Activated CD4-positive, alpha-beta T cell treated with anti-CD3 and anti-CD28 coated beads, Interleukin-10, Interleukin-2, amounts not matched to agents 100 ng/mL and 50 ng/mL, durations not matched to agents 16 hours and 8 hours (primary cell): ENCODE data around the gene SERPINI1.

ENCODE experiments used
- DNase-seq: peaks from one replicate; pipeline ENCODE4 v3.0.0-alpha.2; 2020

The SERPINI1 gene

DNA sequence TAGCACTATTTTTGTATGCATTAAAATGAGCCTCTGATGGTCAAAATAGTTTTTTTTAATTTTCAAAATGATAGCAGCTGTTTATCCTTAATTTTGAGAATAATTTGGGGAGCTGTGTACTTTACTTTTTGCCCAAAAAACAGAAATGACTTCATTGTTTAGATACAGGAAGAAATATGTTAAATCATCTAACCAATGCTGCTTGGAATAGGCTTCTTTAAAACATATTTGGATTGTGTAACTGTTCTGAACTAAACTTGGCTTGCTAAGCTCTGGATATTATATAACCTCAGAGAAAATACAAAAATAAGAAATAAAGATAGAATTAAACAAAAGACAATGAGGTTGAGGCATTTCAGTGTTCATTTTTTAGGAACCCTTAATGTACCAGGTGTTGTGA is 119.3 kb downstream of the SERPINI1 start:
- DNase-seq, result no peak

DNA sequence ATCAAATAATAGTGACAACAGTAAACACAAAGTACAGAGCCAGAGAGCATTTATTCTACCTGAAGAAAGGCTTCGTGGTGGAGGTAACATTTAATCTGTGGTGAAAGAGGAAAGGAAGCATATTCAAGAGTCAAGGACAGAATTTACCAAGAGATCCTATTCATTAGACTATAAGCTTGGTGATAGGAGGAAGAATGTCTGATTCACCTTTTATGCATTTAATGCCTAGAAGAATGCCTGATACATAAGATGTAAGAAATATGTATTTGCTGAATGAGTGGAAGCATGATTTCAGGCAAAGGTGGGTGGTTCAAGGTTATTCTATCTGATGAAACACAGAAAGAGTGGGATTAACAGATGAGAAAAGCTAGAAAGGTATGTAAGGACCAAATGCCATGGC is 119.8 kb downstream of the SERPINI1 start:
- no peak for DNase-seq

DNA sequence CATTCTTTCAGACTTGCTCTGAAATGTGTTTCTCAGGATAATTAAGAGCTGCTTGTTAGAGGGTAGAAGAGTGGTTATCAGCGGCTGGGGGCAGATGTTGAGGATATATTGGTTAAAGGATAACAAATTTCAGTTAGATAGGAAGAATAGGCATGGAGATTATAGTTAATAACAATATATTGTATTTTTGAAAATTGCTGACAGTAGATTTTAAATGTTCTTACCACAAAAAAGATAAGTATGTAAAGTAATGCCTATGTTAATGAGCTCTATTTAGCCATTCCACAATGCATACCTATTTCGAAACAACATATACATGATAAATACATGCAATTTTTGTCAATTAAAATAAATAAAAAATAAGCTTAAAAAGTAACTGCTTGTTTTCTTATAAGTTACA is 123.3 kb downstream of the SERPINI1 start:
- DNase-seq, result no peak

DNA sequence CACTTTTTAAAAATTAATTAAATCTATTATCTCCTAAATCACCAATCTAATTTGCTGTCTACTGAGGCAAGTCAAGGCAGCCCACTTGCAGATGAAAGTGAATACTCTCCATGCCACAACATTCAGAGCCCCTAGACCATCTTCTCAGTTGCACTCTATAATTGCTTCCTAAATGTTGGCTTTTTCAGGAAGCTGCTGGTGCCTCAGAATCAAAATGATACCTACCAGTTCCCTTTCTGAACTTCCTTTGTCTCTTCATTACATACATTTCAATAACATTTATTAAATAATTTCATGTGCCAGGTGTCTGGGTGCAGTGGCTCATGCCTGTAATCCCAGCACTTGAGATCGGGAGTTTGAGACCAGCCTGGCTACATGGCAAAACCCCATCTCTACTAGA is 124.1 kb downstream of the SERPINI1 start:
- no peak for DNase-seq

DNA sequence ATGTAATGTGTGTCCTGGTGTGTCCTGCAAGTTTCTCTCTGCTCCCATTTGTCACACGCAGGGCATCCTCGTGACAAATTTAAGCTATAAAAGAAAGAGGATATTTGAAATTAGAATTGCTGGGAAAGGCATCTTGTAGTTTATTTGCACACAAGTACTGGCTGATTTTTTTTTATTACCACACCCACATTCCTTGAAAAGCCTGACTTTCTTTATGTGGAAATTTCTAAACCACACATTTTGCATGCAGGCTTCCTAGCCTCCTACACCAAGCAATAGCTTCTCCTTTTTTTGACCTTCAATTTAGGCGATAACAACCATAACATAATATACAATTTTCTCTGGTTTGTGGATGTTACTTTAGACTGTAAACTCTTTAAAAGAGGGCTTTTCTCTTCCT is 126.1 kb downstream of the SERPINI1 start:
- no peak for DNase-seq

DNA sequence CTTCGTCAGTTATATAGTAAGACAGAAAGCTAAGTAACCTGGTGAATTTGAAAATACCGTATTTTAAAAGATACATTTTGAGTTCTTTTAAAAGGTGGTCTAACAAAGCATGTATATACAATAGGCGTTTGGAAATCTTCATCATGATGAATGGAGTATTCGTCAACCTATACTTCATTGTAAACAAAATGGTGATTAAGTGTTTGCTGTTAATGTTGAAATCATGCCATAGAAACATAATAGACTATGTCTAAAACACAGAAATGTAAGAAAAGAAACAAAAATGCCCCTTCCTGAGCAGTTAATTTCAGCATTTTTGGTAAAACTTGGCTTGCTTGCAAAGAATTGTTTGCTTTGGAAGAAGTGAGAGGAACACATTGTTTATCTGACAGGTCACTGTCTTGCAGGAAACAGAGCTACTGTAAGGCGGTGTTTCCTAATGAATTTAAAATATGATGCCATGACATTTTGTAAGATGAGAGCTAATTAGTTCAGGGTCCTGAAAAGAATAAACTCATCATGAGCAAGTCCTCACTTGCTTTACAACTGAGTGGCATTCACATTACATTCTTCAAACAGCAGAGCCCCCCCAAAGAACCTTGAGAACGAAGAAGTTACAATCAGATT is 126.7 kb downstream of the SERPINI1 start:
- DNase-seq, result no peak

DNA sequence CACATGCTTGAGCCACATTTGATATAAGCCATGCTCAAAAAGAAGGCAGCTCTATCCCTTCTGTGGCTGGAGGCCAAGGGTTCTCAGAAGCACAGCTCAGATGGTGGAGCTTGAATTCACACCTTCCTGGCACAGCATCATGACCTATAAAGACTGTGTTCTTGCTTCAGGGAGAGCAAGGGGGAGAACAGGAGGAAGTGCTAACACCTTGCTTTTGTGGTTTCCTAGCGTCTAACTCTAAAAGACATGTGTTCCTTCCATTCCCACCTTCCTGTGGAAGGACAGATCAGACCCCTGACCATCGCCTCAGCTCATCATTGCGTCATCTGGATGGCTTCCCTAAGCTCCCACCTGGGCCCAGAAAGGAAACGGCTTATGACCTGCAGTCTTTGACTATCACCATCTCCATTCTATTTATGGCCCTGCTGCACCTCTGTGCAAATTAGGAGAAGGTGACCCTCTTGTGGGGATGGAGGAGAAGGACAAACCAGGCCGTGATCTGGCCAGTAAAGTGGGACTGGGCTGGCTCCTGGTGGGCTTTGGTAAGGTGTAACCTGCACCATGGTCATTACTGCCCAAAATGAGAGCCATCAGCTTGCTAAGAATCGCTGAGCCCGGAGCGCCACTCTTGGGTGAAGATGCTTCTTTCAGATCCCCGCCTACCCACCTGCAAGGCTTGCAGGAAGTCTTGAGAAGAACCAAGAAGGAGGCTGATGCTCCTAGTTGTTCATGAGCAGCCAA is 128.5 kb downstream of the SERPINI1 start:
- DNase-seq, result no peak

DNA sequence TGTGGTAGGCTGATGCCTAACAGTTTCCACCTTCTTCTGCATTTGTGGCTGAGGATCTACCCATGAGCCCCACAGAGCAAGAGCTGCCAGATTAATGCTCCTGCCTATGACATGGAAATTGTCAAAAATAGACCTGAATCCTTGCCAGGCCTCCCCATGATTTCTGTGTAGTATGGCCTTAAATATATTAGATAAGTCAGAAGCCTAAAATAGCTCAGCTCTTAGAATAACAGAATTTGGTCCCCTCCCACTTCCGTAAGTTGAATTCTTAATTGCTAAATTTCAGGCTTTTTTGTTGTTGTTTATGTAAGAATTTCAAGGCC is 129.0 kb downstream of the SERPINI1 start:
- DNase-seq, result no peak

DNA sequence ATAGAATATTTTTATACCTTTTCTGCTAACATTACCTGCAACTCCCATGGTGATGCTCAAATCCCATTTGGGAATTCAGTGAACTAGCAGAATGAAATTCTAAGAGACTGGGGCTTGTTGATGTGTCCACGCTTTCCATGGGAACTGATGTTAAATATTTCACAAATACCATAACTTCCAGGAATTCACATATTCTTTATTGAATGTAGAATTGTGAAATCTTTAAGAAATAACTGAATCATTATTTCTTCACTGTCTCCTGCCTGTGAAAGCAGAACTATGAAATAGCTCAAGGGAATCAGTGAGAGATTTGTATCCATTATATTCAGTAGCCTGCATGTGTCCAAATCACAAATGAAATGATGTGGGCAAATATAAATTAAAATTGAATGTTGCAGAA is 130.8 kb downstream of the SERPINI1 start:
- no peak for DNase-seq

DNA sequence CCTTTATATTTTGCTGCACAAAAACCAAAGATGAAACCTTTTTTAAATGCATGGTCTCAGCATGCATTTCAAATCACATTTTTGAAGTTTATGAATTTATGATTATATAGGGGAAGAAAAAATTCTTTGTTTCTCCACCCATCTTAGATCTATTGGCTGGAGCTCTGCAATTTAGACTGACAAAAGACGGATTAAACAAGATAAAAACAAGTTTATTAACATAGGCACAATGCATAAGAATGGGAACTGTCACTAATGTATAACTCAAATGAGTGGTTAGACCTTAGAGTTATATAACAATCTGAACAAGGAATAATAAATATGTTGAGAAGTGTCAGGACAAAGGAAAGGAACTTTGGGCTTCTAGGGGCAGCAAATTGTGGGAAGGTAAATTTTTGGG is 132.5 kb downstream of the SERPINI1 start:
- no peak for DNase-seq

DNA sequence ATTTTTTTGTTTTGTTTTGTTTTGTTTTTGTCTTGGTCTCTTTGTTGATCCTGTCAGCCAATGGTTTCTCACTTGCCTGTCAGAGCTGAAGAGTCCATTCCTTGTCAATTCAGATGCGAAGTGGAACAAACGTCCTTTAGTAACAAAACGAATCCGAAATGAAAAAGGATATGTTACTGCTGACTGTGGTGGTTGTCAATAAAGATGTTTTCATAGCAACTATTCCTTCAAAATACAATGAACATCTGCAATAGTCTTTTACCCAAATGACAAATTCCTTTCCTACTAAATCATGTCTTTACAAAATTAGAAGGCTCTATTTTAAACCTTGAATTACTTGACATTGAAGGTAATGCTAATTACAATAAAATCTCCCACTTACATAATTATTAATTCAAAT is 134.7 kb downstream of the SERPINI1 start:
- no peak for DNase-seq

DNA sequence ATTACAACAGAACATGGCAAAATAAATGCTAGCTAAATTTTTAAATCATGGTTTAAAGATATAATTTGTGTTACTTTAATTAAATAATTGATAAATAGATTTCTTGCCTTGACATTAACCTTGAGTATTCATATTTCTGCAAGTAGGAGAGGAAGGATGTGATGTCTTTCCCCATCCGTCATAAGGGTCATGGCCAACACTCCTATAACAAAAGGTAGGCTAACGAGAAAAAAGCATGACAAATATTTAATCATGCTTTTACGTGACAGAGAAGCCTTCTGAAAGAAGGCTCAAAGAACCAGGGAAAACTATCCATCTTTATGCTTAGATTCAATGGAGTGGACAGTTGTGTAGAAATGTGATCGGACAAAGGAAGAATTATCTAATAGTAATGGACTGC is 135.2 kb downstream of the SERPINI1 start:
- DNase-seq, result no peak

DNA sequence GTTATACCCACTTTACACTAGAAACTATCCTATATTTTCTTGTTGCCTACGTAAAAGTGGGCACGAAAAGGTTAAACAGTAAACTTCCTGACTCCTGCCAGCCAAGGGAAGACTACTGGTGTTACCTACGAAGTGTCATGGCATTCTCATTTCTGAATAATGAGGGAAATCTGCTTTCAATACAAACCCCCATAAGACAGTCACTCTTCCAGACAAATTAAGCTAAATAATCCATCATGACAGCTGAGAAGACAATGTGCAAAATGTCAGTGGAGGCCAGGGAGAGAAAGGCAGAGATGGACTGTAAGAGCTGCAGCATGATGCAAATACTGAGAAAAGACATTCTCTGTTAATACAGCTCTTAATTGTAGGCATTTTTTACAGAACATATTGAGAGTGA is 136.5 kb downstream of the SERPINI1 start:
- DNase-seq, result no peak

DNA sequence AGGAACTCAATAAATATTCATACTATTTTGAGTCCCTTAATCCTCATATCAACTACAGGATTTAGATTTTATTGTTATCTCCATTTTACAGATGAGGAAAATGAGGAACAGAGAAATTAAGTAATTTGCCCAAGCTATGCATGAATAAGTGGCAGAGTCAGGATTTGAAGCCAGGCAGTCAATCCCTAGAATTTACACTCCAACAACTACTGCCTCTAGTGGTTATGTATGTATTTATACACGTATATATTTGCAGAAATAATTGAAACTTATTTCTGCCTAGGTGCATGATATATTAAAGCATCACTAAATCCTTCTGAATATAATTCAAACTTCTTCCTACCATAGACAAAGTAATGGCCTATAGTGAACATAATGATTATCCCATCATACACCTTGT is 137.4 kb downstream of the SERPINI1 start:
- DNase-seq, result no peak

DNA sequence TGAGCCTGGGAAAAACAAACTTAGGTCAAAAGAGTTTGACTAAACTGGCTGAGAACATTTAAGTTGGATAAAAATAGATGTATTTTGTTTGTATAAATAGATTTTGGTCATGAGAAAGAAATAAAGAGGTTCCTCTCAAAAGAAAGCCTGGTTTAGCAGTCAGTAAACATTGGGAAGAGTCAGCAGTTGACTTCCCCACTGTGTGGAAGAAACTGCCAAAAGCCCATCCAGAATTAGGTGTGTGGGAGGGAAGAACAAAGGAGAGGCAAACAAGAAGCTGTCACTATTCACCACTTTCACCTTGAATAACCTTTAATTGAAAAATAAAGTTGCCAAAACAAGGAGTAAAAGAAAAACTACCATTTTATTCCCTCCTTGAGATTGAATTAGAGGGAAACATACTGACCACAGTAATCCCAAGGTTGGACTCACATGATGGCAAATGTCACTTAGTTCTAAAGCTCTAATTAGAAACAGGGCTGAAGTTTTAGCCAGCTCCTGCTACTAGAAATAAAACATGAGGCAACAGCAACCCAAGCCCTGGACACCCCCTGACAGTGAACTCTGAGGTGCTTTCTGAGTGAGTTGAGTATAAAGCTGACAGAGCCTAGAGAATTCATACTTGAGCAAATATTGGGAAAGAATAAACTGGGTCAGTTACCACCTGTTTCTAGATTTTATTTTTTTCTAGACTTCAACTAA is 139.3 kb downstream of the SERPINI1 start:
- no peak for DNase-seq
